ENCODE results near the gene TEAD4.
A peak's percentile ranks its signal among the peaks of the same experiment; 100 is the strongest.

The TEAD4 gene

GRCh38 chr12:3000548-3001275, 41.5 kb downstream of the TEAD4 start:
- DNase-seq = no peak

DNA sequence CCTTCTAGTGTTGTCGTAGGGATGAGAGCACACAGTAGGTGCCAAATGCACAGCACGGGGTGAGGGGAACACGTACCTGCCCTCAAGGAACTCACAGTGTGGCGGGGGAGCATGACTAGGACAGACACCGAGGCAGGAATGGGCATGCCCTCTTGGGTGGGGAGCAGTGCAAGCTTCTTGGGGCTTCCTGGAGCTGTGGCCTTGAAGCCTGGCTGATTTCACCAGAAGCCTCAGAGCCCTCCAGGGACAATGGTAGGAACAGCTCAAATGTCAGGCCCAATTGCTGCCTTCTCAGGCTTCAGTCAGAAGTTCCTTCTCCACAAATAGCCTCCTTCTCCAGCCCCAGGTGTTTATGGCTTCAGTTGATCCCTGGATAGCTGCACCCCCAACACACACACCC, 43.4 kb downstream of the TEAD4 start:
- DNase-seq = no peak

GRCh38 chr12:3003357-3003992, 44.3 kb downstream of the TEAD4 start:
- DNase-seq = no peak

- peak in 3 of 56 donors; percentile 2 to 8 (median 3) for DNase-seq
These were observed 45.7 kb downstream of the TEAD4 start for GRCh38 chr12:3004655-3005565.

DNA sequence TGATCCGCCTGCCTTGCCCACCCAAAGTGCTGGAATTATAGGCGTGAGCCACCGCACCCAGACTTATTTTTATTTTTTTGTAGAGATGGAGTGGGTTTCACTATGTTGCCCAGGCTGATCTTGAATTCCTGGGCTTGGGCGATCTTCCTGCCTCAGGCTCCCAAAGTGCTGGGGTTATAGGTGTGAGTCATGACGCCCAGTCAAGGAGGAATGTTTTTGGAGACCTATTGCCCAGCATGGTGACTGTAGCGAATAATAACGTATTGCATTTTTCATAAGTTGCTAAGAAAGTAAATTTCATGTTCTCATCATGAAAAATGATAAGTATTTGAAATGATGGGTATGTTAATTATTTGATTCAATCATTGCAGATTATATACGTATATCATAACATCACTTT, 46.5 kb downstream of the TEAD4 start:
- no peak for DNase-seq

DNA sequence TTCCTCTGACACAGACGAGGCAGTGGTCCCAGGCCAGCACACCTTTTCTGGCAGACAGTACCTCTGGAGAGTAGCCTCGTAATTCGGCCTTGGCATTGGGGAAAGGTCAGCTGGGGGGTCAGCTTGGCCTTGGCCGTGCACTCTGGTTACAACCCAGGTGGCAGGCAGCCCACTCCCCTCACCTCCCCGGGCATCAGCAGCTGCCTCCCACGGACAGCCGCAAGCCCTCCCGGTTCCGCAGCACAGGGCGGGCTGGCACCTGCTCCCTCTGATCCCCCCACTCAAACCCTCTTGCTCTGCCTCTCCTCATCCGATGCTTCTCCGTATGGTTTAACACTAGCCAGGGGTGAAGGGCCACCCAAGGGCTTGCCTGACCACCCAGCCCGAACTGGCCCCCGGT, 50.6 kb downstream of the TEAD4 start:
- no peak for DNase-seq

DNA sequence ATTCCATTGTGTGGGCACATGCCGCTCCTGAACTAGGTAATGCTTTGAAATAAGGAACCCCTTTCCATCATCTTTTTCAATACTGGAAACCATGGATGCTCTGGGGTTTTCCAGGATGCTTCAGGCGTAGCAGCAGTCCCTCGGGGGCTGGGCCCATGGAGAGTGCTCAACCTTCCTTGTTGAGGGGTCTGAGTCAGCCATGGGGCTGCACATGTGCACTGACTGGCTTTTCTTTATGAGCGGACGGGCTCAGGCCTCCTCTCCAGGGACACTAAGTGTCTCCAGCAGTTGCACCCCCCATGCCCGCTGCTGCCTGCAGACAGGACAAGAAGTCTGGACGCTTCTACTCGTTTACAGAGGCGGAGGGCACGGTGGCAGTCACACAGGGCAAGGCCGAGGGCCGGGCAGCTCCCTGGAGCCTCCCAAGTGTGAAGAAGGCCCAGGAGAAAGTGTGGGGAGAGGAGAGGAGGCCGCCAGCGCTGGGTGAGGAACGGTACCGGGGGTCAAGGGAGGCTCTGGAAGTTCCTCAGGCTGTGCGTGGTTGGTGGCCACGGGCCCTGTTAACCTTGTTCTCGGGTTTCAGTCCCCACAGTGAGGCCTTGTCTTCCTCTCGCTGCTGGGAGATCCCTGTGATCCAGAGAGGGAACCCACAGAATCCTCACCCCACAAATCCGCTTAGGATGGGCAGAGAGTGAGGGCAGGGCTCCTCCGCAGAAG, 51.2 kb downstream of the TEAD4 start:
- no peak for DNase-seq

DNA sequence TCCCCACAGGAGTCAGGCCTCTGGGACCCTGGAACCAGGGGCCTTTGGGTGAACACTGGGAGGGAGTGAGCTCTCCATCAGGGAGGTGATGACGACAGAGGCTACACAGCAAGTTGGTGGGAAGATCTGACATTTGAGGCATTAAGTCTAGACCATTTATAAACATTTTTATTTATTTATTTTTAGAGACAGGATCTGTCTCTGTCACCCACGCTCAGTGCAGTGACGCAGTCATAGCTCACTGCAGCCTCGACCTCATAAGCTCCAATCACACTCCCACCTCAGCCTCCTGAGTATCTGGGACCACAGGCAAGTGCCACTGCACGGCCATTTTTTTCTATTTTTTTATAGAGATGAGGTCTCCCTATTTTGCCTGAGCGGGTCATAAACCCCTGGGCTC, 53.6 kb downstream of the TEAD4 start:
- DNase-seq = no peak

GRCh38 chr12:3014641-3015040, 55.4 kb downstream of the TEAD4 start:
- no peak for DNase-seq

- DNase-seq = no peak
These were observed 56.2 kb downstream of the TEAD4 start for GRCh38 chr12:3015356-3015755.

- no peak for DNase-seq
These were observed 57.0 kb downstream of the TEAD4 start for GRCh38 chr12:3016191-3016590.

DNA sequence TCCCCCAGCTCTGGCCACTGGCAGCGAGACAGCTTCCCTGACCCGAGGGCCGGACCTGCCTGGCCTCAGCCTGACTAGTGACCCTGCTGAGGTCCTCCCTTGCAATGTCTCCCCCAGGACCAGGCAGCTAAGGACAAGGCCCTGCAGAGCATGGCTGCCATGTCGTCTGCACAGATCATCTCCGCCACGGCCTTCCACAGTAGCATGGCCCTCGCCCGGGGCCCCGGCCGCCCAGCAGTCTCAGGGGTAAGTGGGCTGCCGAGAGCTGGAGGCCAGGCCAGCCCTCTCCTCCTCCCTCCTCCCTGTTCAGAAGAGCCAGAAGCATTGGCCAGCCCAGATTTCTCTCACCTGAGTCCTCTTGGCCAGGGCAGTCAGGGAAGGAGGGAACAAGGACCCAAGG, 58.1 kb downstream of the TEAD4 start:
- DNase-seq = no peak

DNA sequence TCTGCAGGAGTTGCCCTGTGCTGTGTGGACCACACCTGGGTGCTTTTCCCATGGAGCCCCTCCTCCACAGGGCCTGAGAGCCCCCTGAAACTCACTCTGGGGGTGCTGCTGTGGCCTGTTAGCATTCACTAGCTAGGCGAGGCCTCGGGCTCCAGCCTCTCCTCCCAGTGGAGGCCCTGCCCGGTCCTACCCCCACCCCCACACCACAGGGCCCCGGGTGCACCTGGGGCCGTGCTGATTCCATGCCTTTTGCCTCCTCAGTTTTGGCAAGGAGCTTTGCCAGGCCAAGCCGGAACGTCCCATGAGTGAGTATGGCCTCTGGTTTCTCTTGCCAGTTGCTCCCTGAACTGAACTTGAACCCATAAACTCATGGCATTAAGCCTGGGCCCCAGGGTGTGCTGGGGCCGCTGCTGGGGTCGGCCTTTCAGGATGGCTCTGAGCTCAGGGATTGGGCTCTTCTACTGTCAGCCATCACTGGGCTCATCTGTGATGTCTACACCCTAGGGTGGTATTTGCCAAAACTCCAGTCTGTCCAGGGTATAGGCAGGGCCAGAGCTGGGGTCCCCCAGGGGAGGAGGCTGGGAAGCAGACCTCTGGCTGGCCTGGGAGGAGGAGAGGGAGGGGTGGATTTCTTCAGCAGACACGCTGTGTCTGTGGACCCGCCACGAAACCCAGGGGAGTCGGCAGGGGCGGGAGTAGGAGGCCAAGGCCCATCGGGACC, 59.2 kb downstream of the TEAD4 start:
- DNase-seq = no peak

- DNase-seq = no peak
These were observed 59.9 kb downstream of the TEAD4 start for GRCh38 chr12:3019005-3019680.

- DNase-seq = no peak
These were observed 61.2 kb downstream of the TEAD4 start for GRCh38 chr12:3020399-3020798.

DNA sequence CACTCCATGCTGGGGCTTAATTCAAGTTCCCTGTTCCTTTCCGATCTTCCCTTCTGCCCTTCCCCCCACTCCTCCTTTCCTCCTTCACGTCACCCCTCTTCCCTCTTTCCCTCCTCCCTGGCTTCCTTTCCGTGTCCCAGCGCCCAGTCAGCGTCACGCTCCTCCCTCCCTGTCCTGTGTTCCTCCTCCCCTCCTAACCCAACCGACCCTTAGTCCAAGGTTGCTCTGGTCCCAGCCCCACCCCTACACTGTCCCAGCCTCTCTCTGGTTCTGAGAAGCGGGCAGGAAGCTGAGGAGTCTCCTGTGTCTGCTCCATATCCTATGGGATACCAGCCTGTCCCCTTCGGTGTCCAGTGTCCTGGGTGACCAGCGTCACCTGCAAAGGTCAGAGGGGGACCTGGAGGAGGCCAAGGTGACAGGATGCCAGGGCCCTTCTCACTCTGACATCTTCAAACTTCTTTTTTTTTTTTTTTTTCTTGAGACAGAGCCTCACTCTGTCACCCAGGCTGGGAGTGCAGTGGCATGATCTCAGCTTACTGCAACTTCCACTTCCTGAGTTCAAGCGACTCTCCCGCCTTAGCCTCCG, 61.7 kb downstream of the TEAD4 start:
- DNase-seq = no peak

GRCh38 chr12:3022411-3022810, 63.2 kb downstream of the TEAD4 start:
- no peak for DNase-seq

GRCh38 chr12:3022961-3023360, 63.8 kb downstream of the TEAD4 start:
- no peak for DNase-seq

DNA sequence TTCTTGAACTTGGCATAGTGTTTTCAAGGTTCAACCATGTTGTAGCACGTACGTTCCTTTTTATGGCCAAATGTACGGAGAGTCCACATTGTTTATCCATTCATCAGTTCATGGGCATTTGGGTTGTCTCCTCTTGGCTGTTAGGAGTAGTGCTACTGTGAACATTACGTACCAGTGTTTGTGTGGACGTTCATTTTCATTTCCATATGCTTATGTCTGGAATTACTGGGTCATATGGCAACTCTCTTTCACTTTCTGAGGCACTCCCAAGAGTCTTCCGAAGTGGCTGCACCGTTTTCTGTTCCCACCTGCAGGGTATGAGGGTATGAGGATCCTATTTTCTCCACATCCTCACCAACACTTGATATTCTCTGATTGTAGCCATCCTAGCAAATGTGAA, 68.9 kb downstream of the TEAD4 start:
- DNase-seq = no peak

All from nucleus accumbens (tissue), 56 donors.